Gastroesophageal sphincter (tissue), 4 donors: ENCODE results near the gene ZNRF4. TPM values are rescaled to one million over a fixed set of nuclear protein-coding genes. Genes with fewer than 3 reads are reported as not detected.
A peak's percentile ranks its signal among the peaks of the same experiment; 100 is the strongest.

ENCODE experiments used
- ATAC-seq: fragments of 150-250 bp; one replicate; pipeline ENCODE4 v1.9.1; 2016; ENCODE audit warnings: mild to moderate bottlenecking, moderate library complexity
- H3K27ac ChIP-seq, 4 donors: fragments of 200-600 bp; sonication (generic) in 3 of 4; 1 replicate in 3 of 4; 2 replicates in 1 of 4; pipeline ENCODE4 v1.5.1; 2016 to 2019
- H3K27me3 ChIP-seq: fragments of 200-600 bp; sonication (generic); one replicate; pipeline ENCODE4 v1.5.1; 2019
- H3K36me3 ChIP-seq, 2 donors: fragments of 200-600 bp; sonication (generic); one replicate each; pipeline ENCODE4 v1.5.1; 2019; ENCODE audit warnings: control low read depth in 1 of 2
- H3K4me1 ChIP-seq, 3 donors: fragments of 200-600 bp; sonication (generic); 1 replicate in 2 of 3; 2 replicates in 1 of 3; pipeline ENCODE4 v1.5.1; 2016 to 2019; ENCODE audit warnings: control low read depth in 2 of 3
- H3K4me3 ChIP-seq, 2 donors: fragments of 200-600 bp; sonication (generic); one replicate each; pipeline ENCODE4 v1.5.1; 2019; ENCODE audit warnings: mild to moderate bottlenecking in 1 of 2, moderate library complexity in 1 of 2
- H3K9me3 ChIP-seq, 3 donors: fragments of 200-600 bp; sonication (generic); one replicate each; pipeline ENCODE4 v1.5.1; 2017 to 2019; ENCODE audit warnings: control low read depth in 2 of 3
- CTCF ChIP-seq, 4 experiments: fragments of 200-600 bp in 2 of 4; fragments of 450-650 bp in 2 of 4; sonication (generic) in 1 of 4; IDR thresholded peaks; one replicate each; pipeline ENCODE4 v1.5.1; 2017 to 2019; ENCODE audit warnings: antibody characterized with exemption in 4 of 4, mild to moderate bottlenecking in 2 of 4, moderate library complexity in 2 of 4
- EP300 ChIP-seq: sonication (generic); formaldehyde crosslinking; IDR thresholded peaks from one replicate; pipeline ENCODE4 v1.6.1; 2017; ENCODE audit warnings: antibody characterized with exemption, mild to moderate bottlenecking
- POLR2A ChIP-seq, 2 donors: fragments of 450-650 bp; IDR thresholded peaks; one replicate each; pipeline ENCODE4 v1.6.1; 2017; ENCODE audit warnings: antibody characterized with exemption in 2 of 2, mild to moderate bottlenecking in 2 of 2, moderate library complexity in 1 of 2
- POLR2AphosphoS5 ChIP-seq: sonication (generic); formaldehyde crosslinking; IDR thresholded peaks from one replicate; pipeline ENCODE4 v1.6.1; 2017; ENCODE audit warnings: antibody characterized with exemption
- WGBS, 2 donors: methylation state at CpG; one replicate each; pipeline ENCODE4 v1.1.5; 2018; ENCODE audit warnings: low coverage in 1 of 2; 5-methylcytosine and 5-hydroxymethylcytosine counted together
- total RNA-seq, 4 donors: library from RNA; depleted of rRNA; stranded (reverse); fragments of >200 nt; gene quantifications; one replicate each; pipeline ENCODE4 v1.1.0, GENCODE V29; 2016

The ZNRF4 gene
- total RNA-seq, 4 donors from 2014 or later, result not detected

- Histone ChIP-seq H3K36me3 (no peaks in the 10 kb centered on the region), H3K4me1 (peaks cover 0 to 12% (median 5%) of the 10 kb centered on the region in 3 donors), H3K9me3 (no peaks in the 10 kb centered on the region), H3K27ac (no peak overlapping the region), H3K27me3 (peaks cover 5% of the 10 kb centered on the region), H3K4me3 (no peak overlapping the region)
- ATAC-seq, result no peak
- WGBS, 2 donors, result 68% methylated on average over 3 of the region's 12 CpGs; no CpG with 5 or more reads in 1 of the 2 donors
- TF ChIP-seq POLR2AphosphoS5 (no peak), POLR2A (IDR thresholded peaks at IDR 0.05) (no peak), EP300 (no peak), CTCF (IDR thresholded peaks at IDR 0.05) (no peak)
Measured at GRCh38 chr19:5470264-5470671, 15.1 kb downstream of the ZNRF4 start.

GRCh38 chr19:5472286-5472685 lies 17.1 kb downstream of the ZNRF4 start:
- H3K27me3 ChIP-seq, result peaks cover 5% of the 10 kb centered on the region
- no peak for ATAC-seq
- peaks cover 0 to 4% (median 0%) of the 10 kb centered on the region in 3 donors for H3K4me1 ChIP-seq

GRCh38 chr19:5473646-5474045 lies 18.4 kb downstream of the ZNRF4 start:
- WGBS, 2 donors, result 100% methylated on average over 1 of the region's 5 CpGs; no CpG with 5 or more reads in 1 of the 2 donors
- no peak overlapping the region for H3K4me3 ChIP-seq
- TF ChIP-seq POLR2AphosphoS5 (no peak), EP300 (no peak), CTCF (IDR thresholded peaks at IDR 0.05) (no peak), POLR2A (IDR thresholded peaks at IDR 0.05) (no peak)
- peaks cover 17% of the 10 kb centered on the region for H3K27me3 ChIP-seq
- H3K9me3 ChIP-seq, result no peaks in the 10 kb centered on the region
- ATAC-seq, result no peak
- H3K4me1 ChIP-seq, result peaks cover 0 to 13% (median 0%) of the 10 kb centered on the region in 3 donors
- no peak overlapping the region for H3K27ac ChIP-seq
- no peaks in the 10 kb centered on the region for H3K36me3 ChIP-seq

More at GRCh38 chr19:5472286-5472685, 17.1 kb downstream of the ZNRF4 start:
- no peak overlapping the region for H3K4me3 ChIP-seq
- no peaks in the 10 kb centered on the region for H3K9me3 ChIP-seq
- no peak overlapping the region for H3K27ac ChIP-seq
- TF ChIP-seq POLR2A (IDR thresholded peaks at IDR 0.05) (no peak), POLR2AphosphoS5 (no peak), EP300 (no peak), CTCF (IDR thresholded peaks at IDR 0.05) (no peak)
- no peaks in the 10 kb centered on the region for H3K36me3 ChIP-seq
- WGBS, 2 donors, result 77% methylated on average over 9 of the region's 16 CpGs; no CpG with 5 or more reads in 1 of the 2 donors

GRCh38 chr19:5477451-5478215 lies 22.4 kb downstream of the ZNRF4 start:
- peak overlapping the region in 3 of 4 donors; percentile 37 to 64 (median 51) for H3K27ac ChIP-seq
- no peak for TF ChIP-seq CTCF (IDR thresholded peaks at IDR 0.05)
- peaks cover 33% of the 10 kb centered on the region for H3K27me3 ChIP-seq
- H3K4me3 ChIP-seq, result no peak overlapping the region
- 21 to 43% methylated on average over 4 to 8 of the region's 13 CpGs for WGBS, 2 donors
- peaks cover 0 to 16% (median 0%) of the 10 kb centered on the region in 3 donors for H3K9me3 ChIP-seq
- H3K36me3 ChIP-seq, result no peaks in the 10 kb centered on the region
- ATAC-seq, result no peak
- peaks cover 0 to 21% (median 0%) of the 10 kb centered on the region in 3 donors for H3K4me1 ChIP-seq
